Hematopoietic multipotent progenitor cell treated with erythropoietin and hydrocortisone succinate and interleukin-3 and kit ligand, for 4 days (in vitro differentiated cells): ENCODE results near the gene ATXN7.

ENCODE experiments used
- DNase-seq: peaks from one replicate; pipeline ENCODE4 v3.0.0-alpha.2; 2015

Gene ATXN7

DNA sequence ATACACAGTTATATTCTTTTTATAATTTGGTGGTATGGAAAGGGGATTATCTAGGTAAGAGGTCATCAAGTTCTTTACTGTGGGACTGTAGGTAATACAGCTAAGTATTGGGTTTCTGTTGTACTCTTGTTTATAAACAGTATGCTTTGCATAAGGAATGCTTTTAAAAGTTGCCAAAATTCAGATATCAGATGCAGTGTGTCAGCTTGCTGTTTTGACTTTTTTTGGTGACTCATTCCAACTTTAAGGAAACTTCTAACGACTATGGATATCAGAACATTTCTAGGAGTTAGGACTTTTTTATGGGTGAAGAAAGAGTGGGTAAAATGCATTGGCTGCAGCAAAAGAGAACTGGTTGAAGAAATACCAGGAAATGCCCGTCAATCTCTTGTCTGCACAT is 45.8 kb downstream of the ATXN7 start:
- no peak for DNase-seq

DNA sequence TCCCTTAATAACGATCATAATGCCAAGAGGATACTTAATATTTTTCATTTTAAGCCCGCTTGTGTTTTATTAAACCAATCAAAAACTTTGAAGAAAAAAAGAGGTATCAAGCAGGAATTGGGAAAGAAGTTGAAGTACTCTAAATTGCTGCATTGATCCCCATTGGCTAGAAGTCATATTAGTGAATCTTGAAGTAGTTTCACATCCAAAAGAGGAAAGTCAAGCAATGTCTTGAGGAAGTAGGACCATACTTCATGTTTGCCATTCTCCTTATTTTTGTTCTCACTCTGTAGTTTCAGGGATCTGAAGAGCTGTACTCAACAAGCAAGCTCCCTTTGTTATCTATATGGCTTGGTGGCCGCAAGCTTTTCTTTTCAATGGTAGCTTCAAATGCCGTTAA is 46.3 kb downstream of the ATXN7 start:
- DNase-seq = no peak

DNA sequence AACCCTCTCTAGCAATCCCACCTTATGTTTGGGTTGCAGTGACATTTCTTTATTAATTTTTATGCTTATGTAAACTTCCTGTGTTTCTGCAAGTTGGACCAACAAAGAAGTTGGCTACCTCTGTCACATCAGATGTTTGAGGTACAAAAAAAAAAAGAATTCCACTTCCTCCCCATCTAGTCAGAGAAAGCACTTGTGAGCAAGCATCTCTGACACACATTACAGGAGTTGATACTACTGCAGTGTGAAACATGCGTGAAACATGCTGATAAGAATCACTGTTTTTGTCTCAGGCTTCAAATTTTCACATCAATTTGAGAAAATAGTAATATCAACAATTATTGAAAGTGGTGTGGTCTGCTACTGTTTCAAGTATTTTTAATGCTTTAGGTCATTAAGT is 47.2 kb downstream of the ATXN7 start:
- peak; percentile 28 for DNase-seq

DNA sequence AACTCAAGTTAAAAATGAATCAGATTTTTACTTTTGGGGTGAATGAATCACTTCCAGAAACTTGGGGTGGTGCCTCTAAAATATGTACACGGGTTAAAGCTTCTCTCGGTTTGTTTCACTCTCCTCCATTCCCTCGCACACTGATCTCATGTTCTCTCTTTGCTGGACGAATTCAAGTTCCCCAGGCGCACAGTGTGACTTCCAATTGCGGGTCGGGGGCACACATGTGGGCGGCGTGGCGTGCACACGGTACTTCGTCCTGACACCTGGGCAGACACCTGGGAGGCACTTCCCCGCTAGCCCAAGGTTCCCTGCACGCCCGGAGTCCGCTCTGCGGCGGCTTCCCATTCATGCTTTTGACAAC is 47.8 kb downstream of the ATXN7 start:
- no peak for DNase-seq

DNA sequence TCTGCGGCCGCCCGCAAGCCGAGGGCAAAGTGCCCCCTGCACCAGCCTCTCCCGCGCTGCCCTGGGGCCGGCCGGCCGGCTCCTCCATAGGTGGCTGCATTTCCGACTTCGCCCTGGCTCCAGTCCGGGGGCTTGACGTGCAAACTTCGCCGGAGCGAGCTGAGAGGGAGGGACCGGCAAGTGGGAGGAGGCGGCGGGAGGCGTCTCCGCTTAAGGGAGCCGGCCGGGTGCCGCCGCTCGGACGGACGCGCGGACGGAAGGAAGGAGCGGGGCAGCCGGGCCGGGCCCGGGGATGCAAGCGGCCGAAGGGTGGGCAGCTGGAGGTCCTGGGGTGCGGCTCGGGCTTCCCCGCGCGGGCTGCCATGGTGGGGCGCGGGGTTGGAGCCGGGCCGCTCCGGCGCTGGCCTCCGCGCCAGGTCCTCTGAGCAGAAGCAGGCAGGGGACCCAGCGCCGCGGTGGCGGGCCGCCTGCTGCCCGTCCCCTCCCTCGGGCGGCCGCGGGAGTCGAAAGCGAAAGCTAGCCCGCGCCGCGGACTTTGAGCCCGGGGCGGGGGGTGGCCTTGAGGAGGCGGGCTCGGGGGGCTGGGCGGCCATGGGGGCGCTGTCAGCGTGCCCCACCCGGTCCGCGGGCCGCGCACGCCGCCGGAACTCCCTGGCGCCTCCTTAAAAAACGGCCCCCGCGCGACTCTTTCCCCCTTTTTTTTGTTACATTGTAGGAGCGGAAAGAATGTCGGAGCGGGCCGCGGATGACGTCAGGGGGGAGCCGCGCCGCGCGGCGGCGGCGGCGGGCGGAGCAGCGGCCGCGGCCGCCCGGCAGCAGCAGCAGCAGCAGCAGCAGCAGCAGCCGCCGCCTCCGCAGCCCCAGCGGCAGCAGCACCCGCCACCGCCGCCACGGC is 48.5 kb downstream of the ATXN7 start, which contains the start of gene SCAANT1:
SCAANT1 (minus strand) TSS at position 511 of the 895 bp plus-strand sequence.
- DNase-seq = peak; percentile 96

DNA sequence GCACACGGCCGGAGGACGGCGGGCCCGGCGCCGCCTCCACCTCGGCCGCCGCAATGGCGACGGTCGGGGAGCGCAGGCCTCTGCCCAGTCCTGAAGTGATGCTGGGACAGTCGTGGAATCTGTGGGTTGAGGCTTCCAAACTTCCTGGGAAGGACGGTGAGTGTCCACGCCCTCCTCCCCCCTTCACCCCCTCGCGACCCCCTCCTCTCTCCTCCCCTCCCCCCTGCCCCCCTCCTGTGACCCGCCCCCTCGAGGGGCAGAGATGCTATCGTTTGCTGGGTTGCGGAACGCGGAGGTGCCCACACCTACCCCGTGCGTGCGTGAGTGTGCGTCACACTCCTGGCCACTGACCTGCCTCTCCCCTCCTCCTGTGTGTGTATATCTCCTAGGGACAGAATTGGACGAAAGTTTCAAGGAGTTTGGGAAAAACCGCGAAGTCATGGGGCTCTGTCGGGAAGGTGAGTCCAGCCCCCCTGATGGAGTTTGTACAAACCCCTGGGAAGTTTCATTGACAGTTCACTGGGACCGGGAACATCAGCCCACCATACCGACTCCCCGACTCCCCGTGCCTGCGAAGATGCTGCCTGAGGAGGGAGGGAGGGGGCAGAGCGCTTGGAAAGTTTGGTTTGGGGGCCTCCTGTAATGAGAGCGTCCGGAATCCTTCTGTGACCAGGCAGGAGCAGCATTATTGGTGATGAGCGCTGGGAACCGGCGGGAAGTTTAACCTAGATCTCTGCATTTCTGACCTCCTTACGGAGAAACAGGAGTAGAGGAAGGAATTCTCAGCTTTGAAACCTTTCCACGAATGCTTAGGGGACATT is 49.3 kb downstream of the ATXN7 start:
- peak; percentile 59 for DNase-seq

DNA sequence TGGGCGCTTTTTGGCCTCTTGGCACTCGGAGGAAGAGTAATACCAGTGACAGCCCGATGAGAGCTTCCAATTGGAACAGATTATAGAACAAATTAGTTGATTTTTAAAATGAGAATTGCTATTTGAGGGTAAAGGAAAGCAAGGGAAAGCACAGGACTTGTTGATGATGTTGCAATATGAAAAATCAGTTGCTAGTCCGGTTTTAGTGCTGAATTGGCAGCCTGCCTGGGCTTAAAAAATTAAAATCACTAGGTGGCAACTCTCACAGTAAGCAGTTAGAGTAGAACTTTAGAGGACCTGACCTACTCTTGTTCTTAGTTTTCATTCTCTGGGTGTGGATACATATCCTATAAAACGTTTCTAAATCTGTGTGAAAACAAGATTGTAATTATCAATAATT is 50.6 kb downstream of the ATXN7 start:
- peak; percentile 62 for DNase-seq

DNA sequence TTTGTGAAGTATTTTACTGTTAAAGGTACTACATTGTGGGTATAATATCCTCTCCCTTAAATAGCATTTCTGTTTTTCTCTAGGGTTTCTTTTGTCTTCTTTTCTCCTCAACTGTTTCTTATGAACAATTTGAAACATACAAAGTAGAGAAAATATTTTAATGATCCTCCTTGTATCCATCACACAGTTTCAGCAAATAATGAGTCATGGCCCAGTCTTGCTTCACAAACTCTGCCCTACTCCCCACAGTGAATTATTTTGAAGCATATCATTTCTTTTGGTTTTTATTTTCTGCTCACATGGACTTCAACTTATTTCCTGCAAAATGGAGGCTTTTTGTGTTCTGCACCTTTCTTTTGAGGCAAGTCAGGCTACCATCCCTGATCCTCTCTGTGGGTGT is 54.7 kb downstream of the ATXN7 start:
- DNase-seq = no peak

DNA sequence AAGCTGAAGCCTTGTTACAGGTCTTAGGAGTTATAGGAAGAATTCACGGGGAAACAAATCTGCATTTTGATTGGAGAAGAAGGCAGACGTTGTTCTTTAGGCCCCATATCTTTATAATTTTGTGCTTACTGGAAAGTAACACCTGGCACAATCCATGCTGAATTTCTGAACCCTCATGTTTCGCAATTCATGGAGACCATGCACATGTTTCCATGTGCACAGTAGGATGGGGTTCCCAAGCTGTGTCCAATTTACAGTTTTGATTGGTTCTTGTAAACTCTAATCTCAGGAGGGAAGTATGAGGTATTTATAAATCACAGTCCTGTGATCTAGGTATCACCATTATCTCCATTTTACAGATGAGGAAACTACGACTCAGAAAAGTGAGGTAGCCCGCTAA is 56.3 kb downstream of the ATXN7 start:
- DNase-seq = no peak

DNA sequence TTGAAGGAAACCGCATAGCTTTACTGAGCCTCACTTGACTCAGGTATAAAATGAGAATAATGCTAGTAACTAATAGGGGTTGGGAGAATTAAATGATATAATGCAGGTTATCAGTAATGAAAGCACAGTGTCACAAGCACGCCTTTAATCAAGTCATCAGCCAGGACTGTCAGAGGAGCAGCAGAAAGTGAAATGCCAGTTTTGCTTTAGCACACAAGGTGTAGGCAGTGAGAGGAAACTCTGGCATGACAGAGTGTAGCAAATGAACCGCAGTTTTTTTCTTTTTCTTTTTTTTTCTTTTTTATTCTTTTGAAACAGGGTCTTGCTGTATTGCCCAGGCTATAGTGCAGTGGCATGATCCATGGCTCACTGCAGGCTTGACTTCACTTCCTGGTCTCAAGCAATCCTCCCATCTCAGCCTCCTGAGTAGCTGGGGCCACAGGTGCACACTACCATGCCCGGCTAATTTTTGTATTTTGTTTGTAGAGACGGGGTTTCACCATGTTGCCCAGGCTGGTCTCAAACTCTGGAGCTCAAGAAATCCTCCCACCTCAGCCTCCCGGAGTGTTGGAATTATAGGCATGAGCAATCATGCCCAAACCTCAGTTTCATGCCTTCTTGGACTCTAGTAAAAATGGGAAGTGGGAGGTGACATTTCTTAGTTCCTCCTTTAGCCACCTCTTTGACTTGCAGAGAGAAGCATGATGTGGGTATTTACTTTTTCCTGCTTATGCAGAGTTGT is 58.2 kb downstream of the ATXN7 start:
- peak; percentile 70 for DNase-seq

DNA sequence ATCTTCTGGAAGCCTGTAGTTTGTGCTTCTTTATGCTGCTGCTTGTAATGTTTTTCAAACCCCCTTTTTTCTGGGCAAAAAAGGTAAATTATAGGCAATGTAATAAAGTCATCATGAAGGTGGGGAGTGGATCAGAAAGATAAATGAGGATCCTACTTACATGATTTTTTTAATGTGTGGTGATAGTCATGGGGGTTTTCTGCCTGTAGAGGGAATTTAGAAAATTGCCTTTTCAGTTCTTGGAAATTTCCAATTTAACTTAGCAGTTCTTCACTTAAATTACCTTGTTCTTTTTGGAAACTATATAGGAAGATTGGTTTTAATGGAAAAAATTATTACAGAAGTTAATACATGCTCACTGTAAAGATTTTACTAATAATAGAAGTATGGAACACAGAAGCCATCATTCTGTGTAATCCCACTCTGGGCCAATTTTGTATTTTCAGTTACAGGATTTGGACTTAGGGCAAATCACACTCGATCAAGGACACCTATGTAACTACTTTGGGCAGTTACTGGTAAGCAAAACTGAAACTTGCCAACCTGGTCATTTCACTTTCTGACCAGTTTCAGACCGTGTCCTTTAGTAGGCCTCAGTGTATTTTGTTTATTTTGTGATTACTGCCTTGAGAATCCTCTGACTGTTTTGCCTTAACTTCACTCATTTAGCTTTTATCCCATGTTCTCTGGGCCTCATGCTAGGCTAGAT is 59.0 kb downstream of the ATXN7 start:
- no peak for DNase-seq

DNA sequence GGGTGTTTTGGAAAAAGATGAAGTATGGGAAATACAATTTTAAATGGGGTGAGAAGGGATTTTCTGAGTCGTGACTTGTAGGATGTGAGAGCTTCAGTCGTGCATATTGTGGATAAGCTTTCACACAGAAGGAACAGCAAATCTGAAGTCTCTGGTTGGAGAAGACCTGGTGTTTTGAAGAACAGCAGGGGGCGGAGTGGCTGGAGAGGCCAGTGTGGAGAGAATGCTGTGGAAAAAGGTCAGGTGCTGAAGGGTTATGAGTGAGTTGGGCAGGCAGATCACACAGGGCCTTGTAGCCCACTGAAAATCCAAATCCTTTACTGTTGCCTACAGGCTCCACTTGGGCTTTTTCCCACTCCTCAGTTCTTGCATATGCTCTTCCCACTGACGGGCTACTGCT is 62.6 kb downstream of the ATXN7 start:
- DNase-seq = no peak

DNA sequence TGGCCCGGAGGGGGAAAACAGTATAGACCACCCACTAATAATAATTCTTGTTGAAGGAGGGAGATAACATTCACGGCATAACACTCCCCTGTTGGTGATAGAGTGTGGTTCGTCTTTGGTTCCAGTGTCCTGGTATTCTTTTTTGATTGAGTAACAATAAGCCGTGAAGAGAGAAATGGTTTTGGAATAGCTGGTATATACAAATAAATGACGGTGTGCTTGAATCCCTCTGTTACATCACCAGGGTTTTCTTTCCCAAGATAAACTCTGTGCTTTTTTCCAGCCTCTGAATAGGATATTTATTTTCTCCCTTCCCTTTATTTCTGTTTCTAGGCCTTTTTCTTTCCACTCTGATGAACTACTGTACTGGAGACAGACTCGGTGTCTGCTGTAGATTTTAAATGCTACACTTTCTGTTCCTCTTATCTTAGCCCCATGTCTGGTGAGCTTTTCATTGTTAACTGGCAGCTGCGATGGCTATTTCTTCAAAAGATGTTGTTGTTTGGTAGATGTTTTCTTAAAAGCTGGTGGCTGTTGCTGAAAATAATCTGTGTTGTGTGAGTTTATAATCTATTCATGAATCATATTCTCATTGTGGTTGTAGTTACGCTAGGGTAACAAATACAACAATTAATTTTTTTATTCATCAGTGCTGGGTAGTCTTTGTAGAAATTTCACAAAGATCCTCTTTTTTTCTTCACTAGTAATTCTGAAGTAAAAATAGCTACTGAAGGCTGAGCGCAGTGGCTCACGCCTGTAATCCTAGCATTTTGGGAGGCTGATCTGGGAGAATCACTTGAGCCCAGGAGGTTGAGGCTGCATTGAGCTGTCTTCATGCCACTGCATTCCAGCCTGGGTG is 64.0 kb downstream of the ATXN7 start:
- peak; percentile 43 for DNase-seq

DNA sequence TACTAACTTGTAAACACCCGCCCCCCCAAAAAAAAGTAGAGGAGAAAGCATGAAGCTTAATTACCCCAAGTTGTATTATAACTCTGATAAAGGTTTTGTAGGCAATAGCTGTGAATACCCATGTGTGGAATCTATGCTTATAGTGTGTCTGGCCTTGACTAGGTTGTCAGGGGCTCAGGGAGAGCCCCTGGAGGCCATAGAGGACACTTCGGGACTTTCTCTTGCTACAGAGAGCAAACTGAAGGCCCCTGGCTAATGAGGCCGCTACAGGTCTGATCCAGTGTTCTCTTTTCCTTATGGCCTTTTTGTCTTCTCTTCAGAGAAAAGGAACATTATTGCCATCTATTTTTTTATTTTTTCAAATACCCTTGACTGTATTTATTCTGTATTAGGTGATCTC is 67.6 kb downstream of the ATXN7 start:
- peak; percentile 46 for DNase-seq

DNA sequence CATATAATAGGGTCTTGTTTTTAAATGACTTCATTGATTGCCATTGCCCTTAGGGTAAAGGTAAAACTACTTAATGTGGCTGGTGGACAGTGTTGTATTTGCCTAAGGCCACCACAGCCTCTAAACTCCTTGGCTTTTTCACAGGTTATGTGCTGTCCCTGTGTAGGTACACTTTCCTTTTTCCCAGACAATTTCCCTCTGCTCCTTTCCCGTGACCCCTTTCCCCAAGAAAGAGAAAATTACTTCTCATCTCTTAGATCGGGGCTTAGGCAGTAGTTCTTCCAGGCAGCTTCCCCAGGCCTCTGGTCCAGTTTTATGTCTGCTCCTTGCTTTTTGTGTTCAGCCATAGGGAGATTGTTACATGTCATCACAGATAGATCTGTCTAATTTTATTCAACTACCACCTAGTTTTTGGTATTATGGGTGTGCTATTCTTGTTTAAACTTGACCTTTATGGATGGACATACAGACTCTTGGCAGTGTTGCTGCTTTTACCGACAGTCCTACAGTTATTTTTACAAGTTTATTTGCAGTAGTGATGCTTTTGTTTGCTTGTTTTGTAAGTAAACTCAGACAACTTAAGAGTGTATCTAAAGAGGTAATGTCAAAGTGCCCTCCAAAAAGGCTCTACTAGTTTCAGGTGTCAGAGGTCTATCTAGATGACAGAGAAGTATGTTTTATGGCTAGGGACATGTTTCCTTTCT is 69.0 kb downstream of the ATXN7 start:
- no peak for DNase-seq

DNA sequence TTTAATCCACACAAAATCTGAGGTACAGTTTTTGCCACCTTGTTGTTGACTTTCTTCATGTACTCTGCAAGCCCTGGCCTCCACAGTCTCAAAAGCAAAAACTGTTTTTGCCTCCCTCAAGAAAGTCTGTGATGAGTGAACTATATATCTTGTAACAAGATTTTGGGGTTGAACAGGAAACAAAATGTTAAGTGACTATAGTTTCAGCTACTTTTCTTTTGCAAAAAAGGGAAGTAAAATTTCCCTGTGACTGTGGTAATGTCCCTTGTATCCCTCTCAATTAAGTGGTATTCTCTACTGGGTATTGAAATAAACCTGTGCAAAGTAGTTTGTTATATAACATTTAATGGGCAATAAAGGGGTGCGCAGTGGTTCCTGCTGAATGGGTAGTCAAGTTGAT is 69.8 kb downstream of the ATXN7 start:
- DNase-seq = peak; percentile 73

DNA sequence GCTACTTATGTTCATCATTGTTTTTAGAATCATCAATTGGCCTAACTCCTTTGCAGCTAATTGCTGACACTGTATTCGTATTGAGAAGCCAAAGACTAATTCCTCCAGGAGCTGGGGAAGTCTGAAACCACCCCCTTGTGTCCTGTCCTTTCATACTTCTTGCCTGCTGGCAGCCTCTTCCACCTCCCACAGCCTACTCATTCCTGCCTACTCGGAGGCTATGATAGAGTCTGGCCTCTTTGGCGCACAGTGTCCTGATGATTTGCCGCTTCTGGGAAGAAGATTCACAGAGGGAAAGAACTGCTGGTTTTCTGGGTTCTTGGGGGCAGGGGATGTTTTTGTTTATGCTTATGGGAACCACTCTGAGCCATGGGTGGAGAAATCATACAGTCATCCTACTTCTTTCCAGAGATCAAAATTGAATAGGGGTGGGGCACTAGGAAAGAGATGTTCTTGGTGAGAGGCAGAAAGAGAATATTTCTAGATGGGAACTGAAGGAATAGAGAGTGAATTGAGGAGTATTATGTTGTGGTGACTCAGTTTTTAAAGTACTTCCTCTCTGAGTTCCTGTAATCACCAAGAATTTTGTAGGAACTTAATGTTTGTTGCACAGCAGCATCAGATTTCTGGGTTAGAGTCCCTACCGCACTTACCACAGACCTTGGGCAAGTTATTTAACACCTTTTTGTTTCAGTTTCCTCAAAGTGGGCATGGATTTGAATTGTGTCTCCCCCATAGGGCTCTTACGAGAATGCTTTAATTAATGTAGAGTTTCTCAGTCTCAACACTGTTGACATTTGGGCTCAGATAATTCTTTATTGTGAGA is 70.6 kb downstream of the ATXN7 start:
- peak; percentile 75 for DNase-seq

DNA sequence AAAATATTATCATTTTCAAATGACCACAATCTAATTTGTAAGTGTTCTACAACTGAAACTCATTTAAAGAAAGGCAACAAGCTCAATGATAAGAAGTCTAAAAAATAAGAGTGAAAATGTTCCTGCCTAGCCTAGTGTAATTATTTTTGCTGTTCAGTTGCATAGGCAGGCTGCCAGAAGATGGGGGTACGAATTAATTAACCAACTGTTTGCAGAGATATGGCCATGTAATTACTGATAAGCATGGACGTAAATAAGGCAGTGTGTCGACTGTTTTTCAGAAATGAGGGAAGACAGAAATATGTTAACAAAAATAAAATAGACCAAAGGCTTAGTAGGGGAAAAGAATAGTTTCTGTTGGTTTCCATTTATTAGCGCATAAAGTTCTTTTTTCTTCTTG is 73.3 kb downstream of the ATXN7 start:
- peak; percentile 83 for DNase-seq

DNA sequence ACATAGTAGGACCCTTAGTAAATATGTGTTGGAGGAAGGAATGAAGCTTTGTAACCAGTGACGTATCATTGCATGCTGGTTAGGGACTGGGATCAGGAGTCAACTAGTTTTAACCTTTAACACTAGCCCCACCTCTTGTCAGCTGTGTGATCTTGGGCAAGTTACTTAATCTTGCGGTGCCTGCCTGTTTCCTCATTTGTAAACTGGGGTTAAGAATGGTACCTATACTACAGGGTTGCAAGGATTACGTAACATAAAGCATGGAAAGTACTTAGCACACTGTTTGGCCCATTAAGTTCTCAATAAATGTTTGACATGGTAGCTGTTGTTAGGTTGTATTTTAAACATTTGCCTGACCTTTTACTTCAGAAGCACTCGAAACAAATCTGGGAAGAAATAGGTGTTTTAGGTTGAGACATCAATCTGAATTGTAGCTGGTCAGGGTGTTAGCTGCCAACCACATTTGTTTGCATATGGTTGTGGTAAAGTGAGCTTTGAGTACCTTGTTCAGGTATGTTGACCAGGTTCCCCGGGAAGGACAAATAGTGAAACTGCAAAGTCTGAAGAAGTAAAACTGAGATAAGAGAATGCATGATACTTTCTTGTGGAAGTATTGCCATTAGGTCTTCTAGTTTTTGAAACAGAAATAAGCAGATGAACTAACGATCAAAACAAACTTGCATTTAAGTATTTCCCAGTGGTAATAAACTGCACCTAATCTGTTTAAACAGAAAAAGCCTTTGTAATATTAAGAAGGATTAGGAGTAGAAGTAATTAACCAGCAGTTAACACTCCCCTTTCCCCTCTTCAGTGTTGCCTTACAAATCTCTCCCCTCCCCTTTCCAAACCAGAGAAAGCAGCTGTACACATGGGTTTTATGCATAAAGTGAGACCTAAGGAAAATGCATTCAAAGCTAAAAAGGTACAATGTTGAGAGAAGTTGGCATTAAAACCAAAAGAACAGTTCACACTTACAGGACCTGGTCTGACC is 74.3 kb downstream of the ATXN7 start:
- DNase-seq = peak; percentile 81
